ENCODE measurements around the gene BCL11B.

The BCL11B gene

DNA sequence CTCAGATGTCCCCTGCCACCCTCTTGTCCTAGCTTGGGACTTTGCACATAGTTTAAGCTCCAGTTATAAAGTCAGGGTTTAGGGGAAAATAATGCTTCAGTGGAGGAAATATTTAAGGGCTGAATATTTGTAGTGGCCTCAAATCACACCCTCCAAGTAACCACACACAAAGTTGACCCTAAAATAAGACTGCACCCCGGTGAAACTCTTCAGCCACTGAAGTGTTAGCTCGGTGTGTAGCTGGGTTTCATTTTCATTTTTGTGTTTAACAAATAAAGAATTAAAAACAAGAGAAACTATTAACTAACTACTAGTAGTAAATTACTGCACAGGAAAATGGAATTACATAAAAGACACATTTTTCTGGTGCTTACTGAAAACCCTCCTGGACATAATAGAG is 14.8 kb upstream of the BCL11B start:
- no peak for DNase-seq

DNA sequence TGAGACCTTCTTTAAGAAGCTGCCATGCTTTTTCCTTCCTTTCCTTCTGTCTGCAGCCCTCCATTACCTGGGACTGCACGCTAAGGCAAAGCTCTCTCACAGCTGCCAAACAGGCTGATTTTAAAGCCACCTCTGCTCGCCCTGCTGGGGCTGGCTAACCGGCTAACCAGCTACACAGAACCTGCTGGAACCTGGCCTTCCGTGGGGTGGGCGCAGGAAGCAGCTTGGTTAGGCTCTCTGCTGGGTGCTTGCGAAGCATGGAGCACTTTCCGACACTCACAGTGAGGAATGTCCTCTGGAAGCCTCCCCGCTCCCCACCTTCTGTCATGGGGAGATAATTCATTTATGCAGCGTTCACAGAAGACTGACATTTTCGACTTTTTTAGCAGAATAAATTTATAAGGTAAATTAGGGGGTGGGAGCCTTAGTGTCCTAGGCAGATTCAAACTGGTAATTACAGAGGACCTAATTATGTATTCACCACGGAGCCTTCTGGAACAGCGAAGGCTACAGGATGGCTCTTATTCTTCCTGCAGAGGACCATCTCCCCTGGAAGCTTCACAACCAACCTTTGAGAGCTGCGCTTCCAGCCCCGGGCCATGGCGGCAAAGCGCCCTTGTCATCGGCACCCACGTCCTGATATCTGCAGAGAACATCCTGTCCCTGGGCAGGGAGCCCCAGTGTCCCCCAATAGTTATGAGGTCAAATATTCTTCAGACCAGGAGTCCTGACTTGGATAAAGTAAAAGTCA is 12.4 kb upstream of the BCL11B start:
- DNase-seq: no peak

DNA sequence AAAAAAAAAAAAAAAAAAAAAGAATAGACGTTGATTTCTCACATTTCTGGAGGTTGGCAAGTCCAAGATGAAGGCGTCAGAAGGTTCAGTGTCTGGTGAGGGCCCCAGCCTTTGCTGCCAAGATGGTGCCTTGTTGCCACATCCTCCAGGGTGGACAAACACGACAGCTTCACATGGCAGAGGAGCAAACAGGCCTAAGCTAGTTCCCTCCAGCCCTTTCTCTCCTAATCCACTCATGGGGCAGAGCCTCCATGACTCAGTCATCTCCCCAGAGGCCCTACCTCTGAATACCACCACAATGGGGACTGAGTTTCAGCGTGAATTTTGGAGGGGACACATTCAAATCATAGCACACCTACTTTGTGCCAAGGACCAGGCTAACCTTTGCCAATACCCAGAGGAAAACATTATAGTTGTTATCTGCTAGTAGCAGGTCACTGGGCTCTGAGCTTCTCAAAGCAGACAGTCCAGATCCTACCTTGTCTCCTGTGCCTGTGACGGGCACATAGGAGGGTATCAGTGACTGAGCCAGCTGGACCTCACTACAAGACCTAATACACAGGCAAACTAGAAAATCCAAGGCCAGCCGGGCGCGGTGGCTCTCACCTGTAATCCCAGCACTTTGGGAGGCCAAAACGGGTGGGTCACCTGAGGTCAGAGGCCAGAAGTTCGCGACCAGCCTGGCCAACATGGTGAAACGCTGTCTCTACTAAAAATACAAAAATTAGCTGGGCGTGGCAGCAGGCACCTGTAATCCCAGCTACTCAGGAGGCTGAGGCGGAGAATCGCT is 10.5 kb upstream of the BCL11B start:
- DNase-seq: no peak

DNA sequence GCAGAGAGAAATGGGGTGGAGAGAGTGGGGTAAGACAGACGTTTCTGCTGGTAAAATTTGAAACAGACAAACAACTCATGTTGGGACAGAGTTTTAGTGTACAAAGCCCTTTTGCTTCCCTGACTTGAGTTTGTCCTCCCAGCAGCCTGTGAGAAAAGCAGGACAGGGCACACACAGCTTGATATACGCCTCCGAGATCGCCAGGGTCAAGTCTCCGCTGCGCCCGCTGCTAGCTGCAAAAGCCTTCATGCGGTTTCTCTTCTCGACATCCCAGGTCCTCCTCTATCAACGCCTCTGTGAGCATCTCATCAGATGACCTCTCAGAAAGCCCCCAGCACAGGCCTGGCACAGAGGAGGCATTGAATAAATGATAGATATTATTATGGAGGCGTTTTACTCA is 9.4 kb upstream of the BCL11B start:
- DNase-seq: no peak

DNA sequence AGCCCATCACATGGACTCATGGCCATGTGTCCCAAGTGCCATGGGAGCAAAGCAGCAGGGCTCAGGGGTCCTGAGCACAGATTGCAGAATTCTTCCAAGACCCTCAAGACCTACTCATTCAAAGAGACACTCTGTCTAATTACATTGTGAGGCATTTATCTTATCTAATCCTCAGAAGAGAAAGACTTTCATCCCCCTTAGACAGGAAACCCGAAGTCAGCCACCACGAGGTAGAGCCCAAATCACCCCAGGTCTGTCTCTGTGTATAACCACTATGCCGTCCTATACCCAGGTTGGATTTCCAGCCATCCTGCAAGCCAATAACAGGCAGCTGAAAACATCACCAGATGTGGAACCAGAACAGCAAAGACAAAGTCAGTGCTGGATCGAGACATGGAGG is 8.9 kb upstream of the BCL11B start:
- no peak for DNase-seq

DNA sequence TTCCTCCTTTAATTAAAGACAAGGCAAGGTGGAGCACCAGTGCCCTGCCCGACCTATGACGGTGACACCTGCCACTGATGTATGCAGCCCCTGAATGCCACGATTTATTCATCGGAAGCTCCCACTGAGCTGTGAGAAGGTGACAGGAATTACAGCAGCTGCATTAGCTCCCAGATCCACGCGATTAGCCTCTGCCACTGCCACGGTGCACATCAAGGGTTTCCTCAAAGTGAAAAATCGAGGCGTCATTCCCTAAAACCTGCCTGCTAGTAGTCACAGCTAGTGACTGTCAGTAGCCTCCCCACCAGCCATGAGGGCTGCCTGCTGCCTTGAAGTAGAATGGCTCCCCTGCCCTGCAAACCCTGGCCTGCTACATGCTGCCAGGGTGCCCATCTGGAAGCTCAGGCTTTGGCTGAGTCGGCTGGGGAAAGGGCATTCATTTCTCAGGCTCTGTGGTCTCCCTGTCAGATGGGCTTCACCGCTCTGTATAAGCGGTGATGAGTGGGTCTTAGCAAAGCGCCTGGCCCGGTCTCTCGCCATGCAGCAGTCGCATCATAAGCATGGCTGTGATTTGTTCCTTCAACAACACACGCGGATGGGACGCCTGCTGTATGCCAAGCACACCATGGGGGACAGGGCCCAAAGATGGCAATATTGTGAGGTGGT is 8.2 kb upstream of the BCL11B start:
- DNase-seq: no peak

DNA sequence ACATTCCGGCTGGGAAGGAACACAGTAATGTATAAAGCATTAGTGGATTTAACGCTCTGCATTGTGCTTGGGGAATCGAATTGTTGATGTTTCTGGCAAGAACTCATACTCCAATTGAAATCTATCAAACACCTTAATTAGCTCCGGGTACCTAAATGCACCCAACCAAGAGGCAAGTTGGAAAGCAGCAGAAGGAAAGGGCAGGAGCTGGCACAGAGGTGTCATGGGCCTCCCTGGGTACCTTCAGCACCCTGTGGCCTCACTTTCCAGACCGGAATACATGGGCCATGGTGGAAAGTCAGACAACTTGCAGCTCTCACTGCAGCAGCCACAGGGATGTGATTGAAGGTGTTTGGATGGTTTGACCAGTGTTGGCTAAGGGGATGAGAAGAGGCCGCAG is 6.8 kb upstream of the BCL11B start:
- no peak for DNase-seq

DNA sequence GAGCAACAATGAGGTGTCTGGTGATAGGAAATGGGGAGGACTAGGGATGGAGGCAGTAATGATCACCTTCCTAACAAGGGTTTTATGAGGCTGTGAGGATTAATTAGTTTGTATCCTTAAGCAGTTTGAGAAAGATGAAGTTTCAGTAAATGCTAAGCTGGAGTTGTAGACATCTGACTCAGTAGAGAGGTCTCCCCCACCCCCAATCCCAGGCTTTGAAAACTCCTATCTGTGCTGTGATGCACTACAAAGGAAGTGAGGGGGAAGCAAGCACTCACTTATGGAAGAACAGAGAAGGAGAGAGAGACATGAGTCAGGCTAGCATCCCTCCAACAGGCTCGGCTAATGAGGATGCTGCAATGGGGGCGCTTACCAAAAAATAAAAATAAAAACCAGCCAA is 5.5 kb upstream of the BCL11B start:
- DNase-seq: peak; percentile 20

DNA sequence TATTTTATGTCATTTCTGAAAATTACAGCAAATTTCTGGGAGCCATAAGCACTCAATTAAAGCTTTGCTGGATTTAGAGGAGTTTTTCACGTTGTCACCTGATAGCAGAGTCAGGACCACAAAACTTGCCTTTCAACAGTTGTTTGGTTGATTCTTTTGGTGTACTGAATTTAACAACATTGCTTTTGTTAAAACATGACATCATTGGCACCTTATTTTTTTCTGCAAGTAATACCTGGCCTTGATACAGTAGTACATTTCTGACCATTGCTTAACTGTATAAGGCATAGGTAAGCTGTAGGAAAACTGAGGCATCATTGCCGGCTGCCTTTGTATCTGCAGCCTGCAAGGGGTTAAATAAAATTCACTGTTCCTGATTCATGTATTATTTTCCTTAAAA is 4.5 kb upstream of the BCL11B start:
- no peak for DNase-seq

DNA sequence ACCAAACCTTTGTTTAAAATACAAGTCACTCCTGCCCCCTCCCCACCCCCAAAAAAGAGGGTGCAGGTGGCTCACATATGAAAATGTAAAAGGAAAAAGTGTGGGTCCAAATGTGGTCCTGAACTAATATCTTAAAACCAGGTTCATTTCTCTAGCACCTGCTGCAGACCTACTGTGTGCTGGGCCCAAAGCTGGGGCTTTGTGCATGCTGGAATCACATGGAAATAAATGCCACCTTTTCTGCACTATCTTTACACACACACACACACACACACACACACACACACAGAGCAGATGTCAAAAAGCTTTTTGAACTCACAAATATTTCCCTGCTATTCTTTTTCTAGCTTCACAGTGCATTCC is 3.2 kb upstream of the BCL11B start:
- DNase-seq: no peak

DNA sequence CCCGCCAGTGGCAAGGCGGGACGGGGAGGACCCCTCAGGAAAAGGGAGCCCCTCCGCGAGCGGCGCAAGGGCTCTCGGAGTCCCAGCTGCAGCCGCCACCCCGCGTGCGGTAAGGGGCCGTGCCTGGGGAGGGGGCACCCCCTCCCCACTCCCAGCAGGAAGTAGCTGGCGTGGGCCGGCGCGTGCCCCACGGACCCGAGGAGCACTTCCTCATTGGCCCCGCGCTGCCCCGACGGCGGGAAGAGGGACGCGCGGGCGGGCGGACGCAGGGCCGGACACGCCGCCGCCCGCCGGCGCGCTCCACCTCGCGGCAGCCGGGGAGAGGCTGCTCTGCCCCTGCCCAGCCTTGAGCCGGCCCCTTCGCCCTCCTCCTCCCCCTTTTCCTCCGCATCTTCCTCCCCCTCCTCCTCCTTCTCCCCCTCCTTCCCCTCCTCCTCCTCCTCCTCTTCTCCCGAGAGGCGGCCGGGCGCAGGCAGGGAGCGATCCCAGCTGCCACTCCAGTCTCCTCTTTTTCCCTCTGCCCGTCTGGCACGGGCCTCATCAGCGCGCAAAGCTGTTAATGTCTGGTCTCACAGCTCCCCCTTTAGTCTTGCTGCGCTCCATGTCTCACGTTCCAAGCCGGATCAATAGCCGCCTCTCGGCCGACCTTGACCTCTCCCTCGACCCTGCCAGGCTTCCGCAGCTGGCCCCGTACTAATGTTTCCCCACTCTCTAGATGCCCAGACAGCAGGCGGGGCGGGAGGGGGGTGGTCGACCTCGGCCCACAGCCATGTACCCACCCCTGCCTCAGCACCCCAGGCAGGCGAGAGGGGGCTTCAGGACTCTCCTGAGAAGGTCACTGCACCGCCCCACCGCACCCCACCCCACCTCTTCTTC is 2.6 kb upstream of the BCL11B start:
- DNase-seq: peak; percentile 44

DNA sequence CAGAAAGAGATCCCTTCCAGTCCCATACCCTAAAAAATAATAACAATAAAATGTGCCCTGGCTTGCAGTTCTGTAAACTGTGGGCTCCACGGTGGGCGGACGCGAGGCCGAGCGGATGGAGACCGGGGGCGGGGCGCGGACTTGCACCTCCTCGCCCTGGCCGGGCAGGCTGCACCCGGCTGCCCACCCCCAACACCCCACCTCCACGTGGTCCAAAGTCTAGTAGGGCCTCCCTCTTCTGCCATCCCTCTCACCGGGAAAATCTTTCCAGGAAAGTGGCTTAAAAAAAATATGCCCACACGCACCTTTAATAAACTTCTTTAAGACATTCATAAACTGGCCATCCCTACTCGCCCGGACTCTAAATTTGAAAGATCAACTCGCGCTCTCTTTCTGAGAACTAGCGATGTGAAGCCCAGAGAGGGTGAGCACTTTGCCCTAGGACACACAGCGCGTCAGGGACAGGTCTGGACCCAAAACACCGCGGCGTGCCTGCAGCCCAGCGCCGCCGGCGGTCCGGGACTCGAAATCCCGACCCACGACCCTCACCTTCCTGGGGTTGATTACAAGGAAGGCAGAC is 1.9 kb upstream of the BCL11B start:
- DNase-seq: no peak

DNA sequence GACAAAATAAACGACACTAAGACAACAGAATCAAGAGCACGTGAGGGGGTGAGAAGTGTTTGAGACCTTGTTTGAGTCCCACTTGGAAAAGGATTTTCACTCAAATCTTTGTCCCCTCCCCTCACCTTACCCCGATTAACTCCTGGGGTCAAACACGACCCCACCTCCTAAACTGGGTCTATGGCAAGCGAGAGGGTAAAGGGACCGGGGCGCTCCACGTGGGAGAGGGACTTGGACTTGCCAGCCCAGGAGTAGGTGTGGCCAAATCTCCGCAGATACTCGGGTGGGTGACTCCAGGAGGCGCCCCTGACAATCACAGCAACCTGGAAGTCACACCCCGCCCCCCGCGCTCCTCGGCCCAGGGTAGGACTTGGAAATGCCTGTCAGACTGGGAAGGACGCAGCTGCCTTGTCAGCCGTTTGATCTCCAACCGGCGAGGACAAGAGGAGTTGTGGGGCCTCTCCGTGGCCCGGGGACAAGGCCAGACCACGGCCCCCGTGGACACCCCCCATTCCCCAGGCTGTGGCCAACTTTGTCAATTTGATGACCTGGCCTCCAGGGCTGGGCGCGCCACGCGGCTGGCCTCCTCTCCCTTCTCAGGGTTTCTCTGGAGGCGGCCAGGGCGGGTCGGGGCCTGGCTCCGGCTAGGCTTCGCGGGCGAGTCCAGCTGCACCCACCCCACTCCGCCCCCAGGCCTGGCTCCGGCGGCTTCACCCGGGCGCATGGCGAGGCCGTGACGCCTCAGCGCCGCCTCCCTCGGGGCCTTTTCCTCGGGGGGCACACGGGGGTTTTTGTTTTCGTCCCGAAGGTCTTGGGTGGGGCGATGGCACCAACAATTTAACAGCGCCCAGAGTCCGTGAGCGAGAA is 1.1 kb upstream of the BCL11B start:
- DNase-seq: no peak

DNA sequence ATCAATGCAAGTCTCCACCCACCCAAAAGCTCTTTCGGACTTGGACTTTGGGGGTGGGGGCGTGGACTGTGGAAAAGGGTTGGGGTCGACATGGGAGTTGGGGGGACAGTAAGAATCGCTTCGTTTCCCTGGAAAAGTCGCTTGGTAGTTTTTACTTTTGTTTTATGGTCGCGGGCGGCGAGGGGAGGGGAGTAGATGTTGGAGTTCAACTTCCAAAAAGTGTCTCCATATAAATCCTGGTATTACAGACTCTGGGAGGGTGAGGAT is 568 bp upstream of the BCL11B start:
- DNase-seq: no peak

DNA sequence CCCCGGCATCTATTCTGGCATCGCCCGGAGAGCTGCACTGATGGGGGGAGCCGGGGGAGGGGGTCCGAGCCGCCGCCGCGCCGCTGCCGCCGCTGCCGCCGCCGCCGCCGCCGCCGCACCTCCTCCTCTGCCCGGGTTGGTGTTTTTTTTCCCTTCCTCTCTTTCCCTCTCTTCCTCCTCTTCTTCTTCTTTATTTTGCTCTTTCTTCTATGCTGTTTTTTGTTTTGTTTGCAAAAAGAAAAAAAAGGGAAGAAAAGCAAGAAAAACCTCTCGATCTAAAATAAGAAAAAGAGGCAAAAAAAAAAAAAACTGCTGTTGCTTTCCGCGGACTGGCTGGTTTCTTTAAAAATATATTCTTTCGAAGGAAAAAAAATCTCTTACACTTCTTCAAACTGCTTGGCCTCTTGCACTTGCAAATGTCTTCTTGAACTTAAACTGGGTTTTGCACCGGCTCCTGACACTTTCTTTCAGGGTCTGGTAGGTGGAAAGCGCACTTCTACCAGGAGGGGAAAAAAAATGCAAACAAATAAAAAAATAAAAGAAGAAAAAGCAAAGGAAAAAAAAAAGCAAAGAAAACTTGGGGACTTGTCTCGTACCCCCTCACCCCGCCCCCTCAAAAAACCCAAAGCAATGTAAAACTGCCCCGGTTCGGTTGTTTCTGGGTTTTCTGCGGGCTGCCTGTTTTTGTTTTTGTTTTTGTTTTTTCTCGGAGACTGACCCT is 616 bp downstream of the BCL11B start:
- DNase-seq: no peak

DNA sequence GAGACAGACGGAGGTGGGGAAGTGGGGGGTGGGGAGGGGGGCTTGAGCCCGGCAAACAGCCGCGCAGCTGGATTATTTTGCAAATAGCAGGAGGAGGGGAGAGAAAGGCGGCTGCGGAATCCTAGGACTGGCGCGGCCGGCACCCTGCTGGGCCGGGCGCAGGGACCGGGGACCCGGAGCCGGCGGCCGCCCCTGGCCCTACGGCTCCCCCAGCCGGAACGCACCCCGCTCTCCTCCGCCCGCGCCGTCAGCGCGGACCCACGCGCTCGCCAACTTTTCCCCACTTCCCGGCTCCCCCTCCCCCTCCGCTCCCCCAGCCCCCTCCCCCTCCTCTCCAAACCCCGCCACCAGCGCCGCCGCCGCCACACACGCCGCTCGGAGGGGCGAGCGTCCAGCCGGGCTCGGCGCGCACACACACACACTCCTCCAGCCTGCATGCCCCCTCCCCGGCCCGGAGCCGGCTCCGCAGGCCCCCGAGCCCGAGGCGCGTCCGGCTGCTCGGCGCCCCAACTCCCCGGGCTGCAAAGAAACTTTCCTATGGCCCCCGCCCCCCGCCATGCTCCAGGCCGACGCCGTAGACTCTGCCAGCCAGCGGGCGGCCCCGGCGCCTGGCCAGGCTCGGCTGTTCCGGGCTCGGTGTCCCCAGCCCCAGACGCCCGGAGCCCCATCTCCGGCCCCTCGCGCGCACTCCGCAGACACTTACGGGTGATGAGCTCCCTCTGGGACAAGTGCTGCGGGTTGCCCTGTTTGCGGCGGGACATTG is 1.4 kb downstream of the BCL11B start:
- no peak for DNase-seq

DNA sequence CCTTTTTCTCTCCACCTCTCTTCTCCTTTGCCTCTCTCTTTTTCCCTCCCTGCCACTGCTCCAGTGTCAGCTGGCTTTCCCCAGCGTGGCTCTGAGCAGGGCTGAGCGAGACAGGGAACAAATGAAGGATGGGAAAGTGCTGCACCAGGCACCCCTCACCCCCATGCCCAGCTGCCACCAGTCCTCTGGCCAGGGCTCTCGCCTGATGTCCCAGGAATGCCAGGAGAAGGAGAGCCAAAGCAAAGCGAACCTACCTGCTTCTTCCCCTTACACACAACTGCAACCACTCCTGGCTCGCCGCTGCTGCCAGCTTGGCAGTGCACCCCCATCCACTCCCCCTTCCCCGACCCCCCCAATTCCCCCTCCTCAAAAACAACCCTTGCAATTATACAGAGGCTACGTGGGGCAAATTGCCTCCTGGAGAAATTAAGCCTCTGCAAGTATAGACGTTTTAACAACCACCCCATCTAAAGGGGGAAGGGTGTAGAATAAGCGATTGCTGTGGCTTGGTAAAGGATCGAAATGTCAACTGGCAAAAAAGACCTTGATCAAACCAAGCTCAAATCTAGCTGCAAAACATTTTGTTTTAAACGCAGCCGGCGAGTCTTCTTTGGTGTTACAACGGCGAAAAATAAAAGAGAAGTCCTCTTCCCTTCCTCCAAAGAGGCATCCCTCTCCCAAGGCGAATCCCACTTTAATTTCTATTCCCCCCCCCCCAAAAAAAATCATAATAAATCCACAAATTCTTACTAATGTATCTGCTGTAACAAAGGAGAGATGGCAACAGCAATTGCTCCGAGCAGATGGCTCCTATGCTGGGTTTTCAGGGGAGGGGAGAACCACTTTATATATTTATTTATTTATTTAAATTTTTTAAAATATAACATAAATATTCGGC is 2.9 kb downstream of the BCL11B start:
- no peak for DNase-seq

DNA sequence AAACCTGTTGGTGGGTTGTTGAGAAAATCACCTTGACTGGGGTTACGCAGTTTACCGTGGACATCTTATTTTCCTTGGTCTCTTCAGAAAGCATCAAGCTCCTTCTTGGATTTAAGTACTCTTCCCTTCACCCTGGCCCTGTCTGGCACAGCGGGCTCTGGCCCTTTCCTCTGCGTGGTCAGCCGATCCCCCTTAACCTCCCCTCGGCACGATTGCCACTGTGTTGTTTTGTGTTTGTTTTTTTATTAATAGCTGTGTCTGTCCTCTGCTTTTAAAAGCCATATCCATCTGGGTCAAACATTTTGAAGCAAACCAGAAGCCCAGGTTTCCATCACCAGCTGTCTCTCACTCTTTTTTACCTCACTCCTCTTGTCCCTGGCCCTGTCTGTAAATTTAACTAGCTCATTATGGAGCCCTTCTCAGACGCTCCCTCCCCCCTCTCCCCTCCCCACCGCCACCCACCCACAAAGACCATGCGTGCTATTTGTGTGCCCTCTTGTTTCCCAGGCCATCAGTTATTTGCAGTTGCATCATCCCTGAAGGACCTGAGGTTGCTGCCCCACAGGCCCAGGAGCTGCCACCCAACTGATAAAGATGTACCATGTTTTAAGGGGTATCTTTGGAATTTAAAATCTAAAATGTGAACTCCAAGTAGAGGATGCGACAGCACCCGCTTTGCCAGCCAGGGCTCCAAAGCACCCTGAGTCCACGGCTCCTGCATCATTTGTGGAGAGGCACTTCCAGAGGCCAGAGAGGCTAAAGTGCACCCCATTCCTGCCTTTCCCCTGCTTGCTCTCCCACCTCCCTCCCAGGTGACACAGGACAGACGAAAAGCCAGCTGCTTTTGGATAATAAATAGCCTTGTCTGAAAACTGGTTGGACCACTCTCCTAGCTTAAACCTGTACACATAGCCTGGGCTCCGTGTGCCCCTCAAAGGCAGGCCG is 3.9 kb downstream of the BCL11B start:
- no peak for DNase-seq
